ENCODE results near the gene ZFP1.
A peak's percentile ranks its signal among the peaks of the same experiment; 100 is the strongest.

The ZFP1 gene

GRCh38 chr16:75151798-75152197 lies 3.5 kb downstream of the ZFP1 start:
- Mint-ChIP-seq H3K27ac (peak overlapping the region; percentile 95), H3K4me1 (peaks cover 20 to 44% of the 10 kb centered on the region in 2 donors), H3K36me3 (peaks cover 45 to 59% of the 10 kb centered on the region in 2 donors), H3K9me3 (peaks cover 13 to 14% of the 10 kb centered on the region in 2 donors), H3K4me3 (peak overlapping the region; percentile 61 to 74), H3K27me3 (no peaks in the 10 kb centered on the region)
- ATAC-seq (replicated peaks) = no peak
- DNase-seq = no peak

DNA sequence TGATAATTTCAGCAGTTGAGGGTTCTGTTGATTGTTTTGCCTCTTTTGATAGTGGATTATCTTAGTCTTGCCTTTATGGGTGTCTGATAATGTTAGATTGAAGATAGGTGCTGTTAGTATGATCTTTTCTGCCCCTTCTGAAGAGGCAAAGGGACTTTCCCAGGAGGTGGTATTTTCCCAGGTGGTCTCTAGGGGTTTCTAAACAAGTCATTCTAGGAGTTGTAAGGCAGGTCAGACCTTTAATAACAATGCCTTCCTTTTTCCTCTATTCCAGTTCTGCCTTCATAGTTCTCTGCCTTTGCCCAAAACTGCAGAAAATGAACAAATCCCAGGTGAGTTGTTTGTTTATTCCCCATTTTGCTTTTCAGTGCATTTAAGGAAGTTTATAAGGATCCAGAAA lies 4.3 kb downstream of the ZFP1 start:
- Mint-ChIP-seq H3K36me3 (peaks cover 53 to 68% of the 10 kb centered on the region in 2 donors), H3K4me1 (peaks cover 22 to 44% of the 10 kb centered on the region in 2 donors), H3K9me3 (peaks cover 13 to 14% of the 10 kb centered on the region in 2 donors), H3K27me3 (no peaks in the 10 kb centered on the region), H3K27ac (peak overlapping the region; percentile 95), H3K4me3 (peak overlapping the region; percentile 61 to 74)
- DNase-seq = peak; percentile 71
- peak; percentile 52 to 53 for ATAC-seq (replicated peaks)

DNA sequence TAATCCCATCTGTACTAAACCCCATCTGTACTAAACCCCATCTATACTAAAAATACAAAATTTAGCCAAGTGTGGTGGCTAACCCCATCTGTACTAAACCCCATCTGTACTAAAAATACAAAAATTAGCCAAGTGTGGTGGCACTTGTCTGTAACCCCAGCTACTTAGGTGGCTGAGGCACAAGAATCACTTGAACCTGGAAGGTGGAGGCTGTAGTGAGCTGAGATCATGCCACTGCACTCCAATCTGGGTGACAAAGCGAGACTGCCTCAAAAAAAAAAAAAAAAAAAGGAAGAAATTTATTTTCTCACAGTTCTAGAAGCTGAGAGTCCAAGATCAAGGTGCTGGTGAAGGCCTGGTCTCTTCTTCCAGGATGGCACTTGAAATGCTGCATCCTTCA lies 12.1 kb downstream of the ZFP1 start:
- Mint-ChIP-seq H3K4me1 (peaks cover 7 to 13% of the 10 kb centered on the region in 2 donors), H3K36me3 (peaks cover 62 to 72% of the 10 kb centered on the region in 2 donors), H3K9me3 (peaks cover 0 to 5% of the 10 kb centered on the region in 2 donors), H3K27me3 (no peaks in the 10 kb centered on the region), H3K27ac (no peak overlapping the region), H3K4me3 (no peak overlapping the region)
- DNase-seq = no peak
- ATAC-seq (replicated peaks) = no peak

GRCh38 chr16:75169899-75170405 lies 21.6 kb downstream of the ZFP1 start:
- peaks cover 80 to 92% of the 10 kb centered on the region in 2 donors for H3K36me3 Mint-ChIP-seq
- H3K4me1 Mint-ChIP-seq = no peaks in the 10 kb centered on the region
- H3K27me3 Mint-ChIP-seq = peaks cover 0 to 3% of the 10 kb centered on the region in 2 donors
- DNase-seq (no peak), ATAC-seq (replicated peaks) (no peak)
- H3K27ac Mint-ChIP-seq = no peak overlapping the region
- H3K9me3 Mint-ChIP-seq = peaks cover 37 to 50% of the 10 kb centered on the region in 2 donors
- no peak overlapping the region for H3K4me3 Mint-ChIP-seq

GRCh38 chr16:75172578-75172977 lies 24.3 kb downstream of the ZFP1 start:
- H3K4me1 Mint-ChIP-seq = no peaks in the 10 kb centered on the region
- DNase-seq (no peak), ATAC-seq (replicated peaks) (no peak)
- peaks cover 67 to 81% of the 10 kb centered on the region in 2 donors for H3K36me3 Mint-ChIP-seq
- H3K9me3 Mint-ChIP-seq = peaks cover 45 to 55% of the 10 kb centered on the region in 2 donors
- no peak overlapping the region for H3K4me3 Mint-ChIP-seq
- no peak overlapping the region for H3K27ac Mint-ChIP-seq
- peaks cover 0 to 3% of the 10 kb centered on the region in 2 donors for H3K27me3 Mint-ChIP-seq

DNA sequence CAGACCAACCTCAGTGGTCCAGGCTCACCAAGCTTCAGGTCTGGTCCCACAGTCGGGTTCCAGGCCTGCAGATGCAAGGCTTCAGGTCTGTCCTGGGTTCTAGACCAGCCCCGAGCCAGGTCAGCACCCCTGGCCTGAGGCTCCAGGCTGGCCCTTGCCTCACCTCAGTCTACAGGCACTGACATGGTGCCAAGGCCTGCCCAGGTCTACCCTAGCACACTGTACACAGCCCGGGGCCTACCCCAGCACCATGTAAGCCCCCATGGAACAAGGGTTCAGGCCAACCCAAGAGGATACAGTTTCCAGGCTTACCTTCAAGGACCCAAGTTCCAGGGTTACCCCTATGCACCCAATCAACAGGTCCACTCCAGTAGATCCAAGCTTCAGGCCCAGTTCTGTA lies 26.8 kb downstream of the ZFP1 start:
- no peak overlapping the region for H3K27ac Mint-ChIP-seq
- H3K4me3 Mint-ChIP-seq = no peak overlapping the region
- no peaks in the 10 kb centered on the region for H3K4me1 Mint-ChIP-seq
- H3K36me3 Mint-ChIP-seq = peaks cover 42 to 56% of the 10 kb centered on the region in 2 donors
- H3K9me3 Mint-ChIP-seq = peaks cover 32 to 43% of the 10 kb centered on the region in 2 donors
- DNase-seq (no peak), ATAC-seq (replicated peaks) (no peak)
- H3K27me3 Mint-ChIP-seq = peaks cover 3 to 4% of the 10 kb centered on the region in 2 donors

GRCh38 chr16:75176926-75177325 lies 28.6 kb downstream of the ZFP1 start:
- no peak for DNase-seq
- Mint-ChIP-seq H3K27ac (no peak overlapping the region), H3K36me3 (peaks cover 29 to 41% of the 10 kb centered on the region in 2 donors), H3K9me3 (peaks cover 30 to 40% of the 10 kb centered on the region in 2 donors), H3K4me1 (no peaks in the 10 kb centered on the region), H3K27me3 (peaks cover 5 to 6% of the 10 kb centered on the region in 2 donors), H3K4me3 (no peak overlapping the region)
- no peak for ATAC-seq (replicated peaks)

DNA sequence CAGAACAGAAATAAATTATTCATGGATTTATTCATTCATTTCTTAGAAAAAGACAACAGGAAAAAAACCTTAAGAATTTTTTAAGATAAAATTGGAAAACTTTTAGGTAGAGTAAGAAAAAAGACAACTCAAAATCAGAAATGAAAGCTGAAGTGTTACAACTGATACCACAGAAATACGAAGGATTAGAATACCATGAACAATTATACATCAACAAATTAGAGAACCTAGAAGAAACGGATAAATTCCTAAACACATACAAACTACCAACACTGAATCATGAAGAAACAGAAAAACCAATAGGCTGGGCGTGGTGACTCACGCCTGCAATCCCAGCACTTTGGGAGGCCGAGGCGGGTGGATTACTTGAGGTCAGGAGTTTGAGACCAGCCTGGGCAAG lies 30.9 kb downstream of the ZFP1 start:
- Mint-ChIP-seq H3K4me1 (no peaks in the 10 kb centered on the region), H3K9me3 (peaks cover 19 to 21% of the 10 kb centered on the region in 2 donors), H3K4me3 (no peak overlapping the region), H3K36me3 (peaks cover 12 to 18% of the 10 kb centered on the region in 2 donors), H3K27me3 (peaks cover 11 to 16% of the 10 kb centered on the region in 2 donors), H3K27ac (no peak overlapping the region)
- no peak for ATAC-seq (replicated peaks)
- no peak for DNase-seq

GRCh38 chr16:75181630-75182029 lies 33.3 kb downstream of the ZFP1 start:
- Mint-ChIP-seq H3K9me3 (peaks cover 7% of the 10 kb centered on the region in 2 donors), H3K27me3 (peaks cover 23 to 35% of the 10 kb centered on the region in 2 donors), H3K36me3 (peaks cover 2 to 4% of the 10 kb centered on the region in 2 donors), H3K27ac (no peak overlapping the region), H3K4me3 (no peak overlapping the region), H3K4me1 (no peaks in the 10 kb centered on the region)
- DNase-seq (no peak), ATAC-seq (replicated peaks) (no peak)

DNA sequence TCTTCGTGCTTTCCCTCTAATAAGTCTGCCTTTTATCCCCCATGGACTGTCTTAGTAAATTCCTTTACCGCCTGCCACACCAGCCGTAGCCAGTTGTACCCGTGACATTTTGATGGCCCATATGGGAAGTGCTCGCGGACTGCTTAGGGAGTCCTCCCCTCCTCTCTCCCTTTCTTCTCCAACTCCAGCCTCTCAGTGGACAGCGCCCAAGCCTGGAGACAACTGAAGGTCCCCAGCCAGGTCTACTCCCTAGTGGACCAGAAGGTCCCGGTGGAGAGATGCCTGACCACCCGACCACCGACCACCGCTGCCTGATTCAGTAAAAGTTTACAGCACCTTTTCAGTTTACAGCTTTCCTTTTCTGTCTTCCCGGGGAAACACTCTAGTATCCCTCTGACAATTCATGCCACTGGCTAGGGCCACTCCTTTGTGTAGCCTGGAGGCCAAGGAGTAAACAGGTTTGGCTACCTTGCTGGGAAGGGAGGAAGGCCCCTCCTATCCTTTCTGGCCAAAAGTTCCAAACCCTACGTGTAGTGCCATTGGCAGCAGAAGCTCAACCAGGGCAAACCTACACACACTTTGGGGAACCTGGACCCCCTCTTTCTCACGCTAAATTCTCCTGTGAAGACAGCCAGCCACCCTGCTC lies 40.6 kb downstream of the ZFP1 start:
- Mint-ChIP-seq H3K4me3 (no peak overlapping the region), H3K4me1 (no peaks in the 10 kb centered on the region), H3K27me3 (peaks cover 45 to 58% of the 10 kb centered on the region in 2 donors), H3K27ac (no peak overlapping the region), H3K9me3 (peaks cover 0 to 3% of the 10 kb centered on the region in 2 donors), H3K36me3 (no peaks in the 10 kb centered on the region)
- DNase-seq (no peak), ATAC-seq (replicated peaks) (no peak)

DNA sequence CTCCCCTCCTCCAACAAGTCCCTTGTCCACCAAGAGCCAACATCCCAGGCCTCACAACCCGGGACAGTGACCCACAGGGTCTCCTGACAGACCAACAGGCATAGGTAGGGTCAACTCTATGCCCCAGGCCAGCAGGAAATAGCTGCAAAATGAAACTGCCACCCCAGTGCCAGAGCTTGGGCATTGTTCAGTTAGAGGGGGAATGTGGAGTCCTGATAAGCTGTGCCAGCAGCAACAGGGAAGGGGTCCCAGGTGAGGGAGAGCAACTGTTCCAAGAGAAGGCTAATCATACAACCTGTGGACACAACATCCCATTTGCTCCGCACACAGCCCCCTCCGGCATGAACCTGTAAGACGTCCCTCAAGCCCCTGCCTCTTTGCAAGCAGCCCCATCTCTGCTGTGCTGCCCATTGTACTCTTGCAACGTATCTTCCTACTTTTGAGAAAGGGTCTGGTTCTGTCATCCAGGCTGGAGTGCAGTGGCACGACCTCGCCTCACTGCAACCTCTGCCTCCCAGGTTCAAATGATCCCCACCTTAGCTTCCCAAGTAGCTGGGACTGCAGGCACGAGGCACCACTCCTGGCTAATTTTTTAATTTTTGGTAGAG lies 41.4 kb downstream of the ZFP1 start:
- DNase-seq (no peak), ATAC-seq (replicated peaks) (no peak)
- H3K27me3 Mint-ChIP-seq = peaks cover 49 to 63% of the 10 kb centered on the region in 2 donors
- H3K4me1 Mint-ChIP-seq = no peaks in the 10 kb centered on the region
- no peak overlapping the region for H3K4me3 Mint-ChIP-seq
- no peaks in the 10 kb centered on the region for H3K36me3 Mint-ChIP-seq
- peaks cover 0 to 3% of the 10 kb centered on the region in 2 donors for H3K9me3 Mint-ChIP-seq
- H3K27ac Mint-ChIP-seq = no peak overlapping the region

DNA sequence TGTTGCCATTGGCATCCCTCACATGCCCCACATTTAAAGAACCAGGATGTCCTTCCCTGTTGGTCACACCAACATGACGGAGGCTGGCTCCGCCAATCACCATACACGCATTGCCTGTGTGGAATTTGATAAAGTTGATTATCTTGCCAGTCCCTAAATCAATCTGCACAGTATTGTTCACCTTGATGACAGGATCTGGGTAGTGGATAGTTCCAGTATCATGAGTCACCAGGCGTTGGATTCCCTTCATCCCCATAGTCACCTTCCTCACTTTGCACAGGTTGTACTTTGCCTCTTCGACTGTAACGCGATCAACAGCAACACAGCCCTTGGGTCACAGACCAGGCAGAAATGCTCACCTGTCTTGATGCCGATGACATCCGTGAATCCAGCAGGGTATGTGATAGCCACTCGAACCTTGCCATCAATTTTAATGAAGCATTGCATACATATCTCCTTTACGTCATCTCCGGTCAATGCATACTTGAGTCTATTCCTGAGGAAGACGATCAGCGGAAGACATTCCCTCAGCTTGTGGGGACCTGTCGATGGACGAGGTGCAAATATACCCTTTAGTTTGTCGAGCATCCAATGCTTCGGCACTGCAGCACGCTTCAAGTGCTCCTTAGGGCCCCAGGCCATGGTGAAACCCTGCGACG lies 44.4 kb downstream of the ZFP1 start:
- H3K4me3 Mint-ChIP-seq = no peak overlapping the region
- no peak for ATAC-seq (replicated peaks)
- no peak overlapping the region for H3K27ac Mint-ChIP-seq
- H3K9me3 Mint-ChIP-seq = peaks cover 0 to under 1% of the 10 kb centered on the region in 2 donors
- H3K36me3 Mint-ChIP-seq = no peaks in the 10 kb centered on the region
- H3K4me1 Mint-ChIP-seq = peaks cover 0 to 3% of the 10 kb centered on the region in 2 donors
- peaks cover 51 to 69% of the 10 kb centered on the region in 2 donors for H3K27me3 Mint-ChIP-seq
- no peak for DNase-seq

- Mint-ChIP-seq H3K36me3 (no peaks in the 10 kb centered on the region), H3K27ac (no peak overlapping the region), H3K4me1 (peaks cover 0 to 8% of the 10 kb centered on the region in 2 donors), H3K27me3 (peaks cover 55 to 73% of the 10 kb centered on the region in 2 donors), H3K4me3 (no peak overlapping the region), H3K9me3 (no peaks in the 10 kb centered on the region)
- DNase-seq (no peak), ATAC-seq (replicated peaks) (no peak)
Measured at GRCh38 chr16:75193265-75193650, 44.9 kb downstream of the ZFP1 start.

DNA sequence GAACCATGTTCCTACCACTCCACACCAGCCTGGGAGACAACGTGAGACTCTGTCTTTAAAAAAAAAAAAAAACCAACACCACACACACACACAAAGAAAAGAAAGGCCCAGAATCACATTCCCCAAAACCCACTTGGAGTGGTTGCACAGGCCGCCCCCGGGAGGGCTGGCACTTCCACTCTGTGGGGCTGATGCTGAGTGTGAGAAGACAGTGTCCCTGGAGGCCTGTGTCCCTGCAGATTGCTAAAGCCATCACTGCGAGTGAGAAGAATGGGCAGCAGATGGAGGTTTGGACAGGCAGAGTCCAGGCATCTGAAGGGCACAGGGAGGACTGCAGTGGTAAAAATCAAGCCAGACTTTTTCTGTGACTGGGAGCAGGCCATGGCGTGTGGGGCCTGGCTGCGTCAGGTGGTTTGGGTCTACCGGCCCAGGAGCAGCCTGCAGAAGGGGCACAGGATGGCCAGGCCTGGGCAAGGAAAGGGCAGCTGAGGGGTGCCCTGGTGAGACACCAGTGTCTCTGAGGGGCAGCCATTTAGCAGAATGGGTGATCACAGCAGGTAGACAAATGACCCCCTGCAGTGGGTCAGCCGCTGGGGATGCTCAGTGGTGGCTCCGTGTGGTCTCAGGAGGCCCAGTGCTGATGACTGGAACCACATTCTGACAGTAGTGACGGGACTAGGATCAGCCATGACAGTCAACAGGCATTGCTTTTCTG lies 45.6 kb downstream of the ZFP1 start:
- H3K27ac Mint-ChIP-seq = no peak overlapping the region
- H3K27me3 Mint-ChIP-seq = peaks cover 59 to 71% of the 10 kb centered on the region in 2 donors

More for the DNA sequence above, 45.6 kb downstream of the ZFP1 start:
- DNase-seq = no peak
- H3K4me1 Mint-ChIP-seq = peaks cover 0 to 10% of the 10 kb centered on the region in 2 donors
- H3K9me3 Mint-ChIP-seq = no peaks in the 10 kb centered on the region
- no peaks in the 10 kb centered on the region for H3K36me3 Mint-ChIP-seq
- no peak for ATAC-seq (replicated peaks)
- H3K4me3 Mint-ChIP-seq = no peak overlapping the region

Data from stimulated activated naive B cell treated with anti-CD40 and anti-IgM and Interleukin-4, amounts not matched to agents 10 μg/mL and 1 μg/mL and 100 μg/mL, for 72 hours (primary cell).